GM19240 (cell line): ENCODE results near the gene UTF1.
"Not testable (repeated sequence)": the region's sequence is repeated elsewhere in the genome, so short reads cannot be mapped to it uniquely, and the experiment has no call there.

Experiments
- DNase-seq: peaks from one replicate; pipeline ENCODE4 v3.0.0; 2011; ENCODE audit warnings: low spot score; ENCODE audit not compliant: insufficient read length

The UTF1 gene

DNA sequence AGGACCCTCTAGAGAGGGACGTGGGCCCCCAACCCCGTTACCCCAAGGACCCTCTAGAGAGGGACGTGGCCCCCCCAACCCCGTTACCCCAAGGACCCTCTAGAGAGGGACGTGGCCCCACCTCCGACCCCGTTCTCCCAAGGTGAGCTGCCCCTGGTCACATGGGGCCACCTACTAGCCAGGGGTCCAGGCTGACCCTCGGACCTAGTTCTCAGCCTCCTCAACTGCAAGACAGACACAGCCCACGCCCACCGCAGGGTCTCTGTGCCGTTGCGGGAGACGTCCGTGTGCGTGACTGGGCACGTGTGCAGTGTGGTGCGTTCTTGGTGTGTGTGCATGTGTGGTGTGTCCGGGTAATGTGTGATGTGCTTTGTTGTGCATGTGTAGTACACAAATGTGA lies 21.6 kb upstream of the UTF1 start:
- DNase-seq = no peak

DNA sequence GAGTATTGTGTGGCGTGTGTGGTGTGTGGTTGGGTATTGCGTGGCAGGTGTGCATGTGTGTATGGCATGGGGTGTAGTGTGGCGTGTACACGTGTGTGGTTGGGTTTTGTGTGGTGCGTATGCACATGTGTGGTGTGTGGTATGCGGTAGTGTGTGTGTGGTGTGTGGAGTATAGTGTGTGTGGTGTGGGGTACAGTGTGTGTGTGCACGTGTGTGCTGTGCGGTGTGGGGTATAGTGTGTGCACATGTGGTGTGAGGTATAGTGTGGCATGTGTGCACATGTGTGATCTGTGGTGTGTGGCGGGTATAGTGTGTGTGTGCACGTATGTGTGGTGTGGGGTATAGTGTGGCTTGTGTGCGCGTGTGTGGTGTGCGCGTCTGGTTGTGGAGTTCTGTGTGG lies 20.9 kb upstream of the UTF1 start:
- no peak for DNase-seq

DNA sequence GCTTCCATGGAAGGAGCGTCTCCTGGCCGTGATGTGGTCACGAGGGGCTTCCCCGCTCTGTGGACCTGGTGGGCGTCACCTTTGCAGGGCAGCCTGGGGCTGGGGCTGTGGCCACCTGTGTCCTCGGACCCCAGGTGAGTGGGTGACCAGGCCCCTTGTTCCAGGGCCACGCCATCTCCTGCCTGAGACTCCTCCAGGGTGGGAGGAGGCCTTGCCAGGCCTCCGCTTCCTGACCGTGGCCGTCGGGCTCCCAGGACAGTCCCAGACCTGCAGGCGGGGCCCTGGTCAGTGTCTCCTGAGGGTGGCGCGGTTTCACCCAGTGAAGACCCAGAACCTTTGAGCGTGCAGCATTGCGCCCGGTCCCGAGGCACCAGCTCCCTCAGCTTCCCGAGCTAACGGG lies 20.4 kb upstream of the UTF1 start:
- no peak for DNase-seq

DNA sequence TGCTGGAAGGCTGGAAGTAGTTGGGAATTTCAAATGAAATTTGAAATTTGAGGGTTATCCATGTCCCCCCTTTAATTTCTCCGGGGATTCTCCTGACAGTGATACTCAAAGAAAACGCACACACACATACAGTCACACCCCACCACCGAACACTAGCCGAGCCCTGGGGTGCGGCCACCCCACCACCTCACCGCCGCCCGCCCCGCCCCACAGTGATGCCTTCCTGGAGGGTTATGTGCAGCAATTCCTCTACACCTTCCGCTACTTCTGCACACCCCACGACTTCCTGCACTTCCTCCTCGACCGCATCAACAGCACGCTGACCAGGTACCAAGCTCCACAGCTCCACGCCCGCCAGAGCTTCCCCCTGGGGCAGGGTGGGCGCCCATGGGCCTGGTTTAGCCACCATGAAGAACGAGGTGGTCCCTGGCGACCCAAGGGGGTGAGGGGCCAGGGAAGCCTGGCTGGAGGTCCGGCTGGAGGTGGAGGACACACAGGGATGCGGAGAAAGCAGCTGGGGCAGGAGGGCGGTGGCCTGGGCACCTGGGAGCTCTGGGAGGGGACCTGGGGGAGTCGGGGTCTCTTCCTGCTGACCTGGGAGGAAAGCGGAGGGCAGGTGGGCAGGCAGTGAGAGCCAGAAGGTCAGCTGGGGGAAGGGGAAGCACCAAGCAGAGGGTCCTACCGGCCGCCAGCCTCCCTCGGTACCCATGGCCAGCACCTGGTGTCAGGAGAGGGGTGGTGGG lies 19.4 kb upstream of the UTF1 start:
- no peak for DNase-seq

DNA sequence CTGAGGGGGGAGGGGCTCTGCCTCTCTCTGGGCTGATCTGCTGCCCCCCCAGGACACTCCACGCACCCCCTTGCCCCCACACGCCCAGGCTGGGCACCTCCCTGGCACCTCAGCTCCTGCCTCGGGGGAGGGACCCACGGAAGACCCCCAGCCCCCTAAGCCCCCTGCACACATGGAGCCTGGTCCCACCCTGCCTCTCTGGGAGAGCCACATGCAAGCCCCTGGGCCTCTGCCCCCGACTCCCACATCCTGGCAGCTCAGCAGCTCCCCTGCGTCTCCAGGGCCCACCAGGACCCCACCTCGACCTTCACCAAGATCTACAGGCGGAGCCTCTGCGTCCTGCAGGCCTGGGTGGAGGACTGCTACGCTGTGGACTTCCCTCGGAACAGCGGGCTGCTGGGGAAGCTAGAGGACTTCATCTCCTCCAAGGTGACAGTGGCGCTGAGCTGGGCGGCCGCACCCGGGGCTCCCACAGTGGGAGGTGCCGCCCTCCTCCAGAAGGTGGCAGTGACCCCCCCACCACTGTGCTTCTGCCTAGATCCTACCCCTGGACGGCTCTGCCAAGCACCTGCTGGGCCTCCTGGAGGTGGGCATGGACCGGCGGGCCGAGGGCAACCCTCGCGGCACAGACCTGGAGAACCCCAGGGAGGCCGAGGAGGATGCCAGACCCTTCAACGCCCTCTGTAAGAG lies 18.7 kb upstream of the UTF1 start:
- DNase-seq = no peak

DNA sequence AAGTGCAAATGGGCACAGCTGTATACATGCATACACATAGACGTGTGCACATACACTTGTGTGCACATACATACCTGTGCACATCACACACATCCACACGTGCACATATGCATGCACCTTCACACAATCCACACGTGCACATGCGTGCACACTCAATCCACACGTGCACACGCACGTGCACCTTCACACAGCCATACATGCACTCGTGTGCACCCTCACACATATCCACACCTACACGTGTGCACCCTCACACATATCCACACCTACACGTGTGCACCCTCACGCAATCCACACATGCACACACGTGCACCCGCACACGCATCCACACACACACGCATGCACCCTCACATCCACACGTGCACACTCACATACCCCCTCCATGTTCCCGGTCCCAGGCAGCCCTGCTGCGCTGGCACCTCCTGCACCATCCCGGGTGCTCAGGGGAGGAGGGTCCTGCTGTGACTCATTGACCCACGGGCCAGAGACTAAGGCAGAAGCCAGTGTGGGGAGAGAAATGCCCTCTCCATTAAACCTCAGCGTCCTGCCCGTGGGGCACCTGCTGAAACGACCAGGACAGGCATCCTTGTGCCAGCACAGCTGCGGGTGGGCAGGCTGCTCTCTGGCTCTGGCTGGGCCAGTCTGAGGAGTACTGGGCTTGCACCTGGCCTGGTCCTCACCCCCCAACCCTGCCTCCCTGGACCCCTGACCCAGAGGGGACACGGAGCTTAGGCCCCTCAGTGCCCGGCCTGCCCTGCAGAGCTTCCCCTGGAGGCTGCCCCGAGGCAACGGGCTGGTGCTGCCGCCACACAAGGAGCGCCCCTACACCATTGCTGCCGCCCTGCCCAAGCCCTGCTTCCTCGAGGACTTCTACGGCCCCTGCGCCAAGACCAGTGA lies 17.8 kb upstream of the UTF1 start:
- DNase-seq = no peak

DNA sequence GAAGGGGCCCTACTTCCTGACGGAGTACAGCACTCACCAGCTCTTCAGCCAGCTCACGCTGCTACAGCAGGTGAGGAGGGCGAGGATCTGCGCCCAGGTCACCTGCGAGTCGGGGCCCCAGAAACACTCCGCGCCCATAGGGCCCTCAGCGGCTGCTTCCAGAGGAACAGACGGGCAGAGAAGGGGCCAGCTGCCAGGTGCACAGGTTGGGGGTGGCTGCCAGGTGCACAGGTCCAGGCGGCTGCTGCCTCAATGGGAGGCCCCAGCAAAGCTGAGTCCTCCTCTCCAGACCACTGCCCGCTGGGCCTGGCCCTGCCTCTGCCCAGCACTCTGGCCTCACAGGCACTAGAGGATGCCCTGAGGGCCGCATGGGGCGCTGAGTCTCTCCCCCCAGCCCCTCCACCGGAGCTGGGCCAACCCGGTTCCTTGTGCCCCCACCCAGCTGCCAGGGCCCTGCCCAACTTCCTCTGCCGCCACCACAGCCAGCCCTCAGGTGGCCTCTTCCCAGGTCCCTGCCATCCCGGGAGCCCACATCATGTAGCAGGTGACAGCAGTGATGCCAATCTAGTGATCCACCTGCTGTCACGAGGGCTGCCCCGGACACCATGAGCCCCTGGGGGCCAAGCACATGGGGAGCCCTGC lies 17.0 kb upstream of the UTF1 start:
- no peak for DNase-seq

DNA sequence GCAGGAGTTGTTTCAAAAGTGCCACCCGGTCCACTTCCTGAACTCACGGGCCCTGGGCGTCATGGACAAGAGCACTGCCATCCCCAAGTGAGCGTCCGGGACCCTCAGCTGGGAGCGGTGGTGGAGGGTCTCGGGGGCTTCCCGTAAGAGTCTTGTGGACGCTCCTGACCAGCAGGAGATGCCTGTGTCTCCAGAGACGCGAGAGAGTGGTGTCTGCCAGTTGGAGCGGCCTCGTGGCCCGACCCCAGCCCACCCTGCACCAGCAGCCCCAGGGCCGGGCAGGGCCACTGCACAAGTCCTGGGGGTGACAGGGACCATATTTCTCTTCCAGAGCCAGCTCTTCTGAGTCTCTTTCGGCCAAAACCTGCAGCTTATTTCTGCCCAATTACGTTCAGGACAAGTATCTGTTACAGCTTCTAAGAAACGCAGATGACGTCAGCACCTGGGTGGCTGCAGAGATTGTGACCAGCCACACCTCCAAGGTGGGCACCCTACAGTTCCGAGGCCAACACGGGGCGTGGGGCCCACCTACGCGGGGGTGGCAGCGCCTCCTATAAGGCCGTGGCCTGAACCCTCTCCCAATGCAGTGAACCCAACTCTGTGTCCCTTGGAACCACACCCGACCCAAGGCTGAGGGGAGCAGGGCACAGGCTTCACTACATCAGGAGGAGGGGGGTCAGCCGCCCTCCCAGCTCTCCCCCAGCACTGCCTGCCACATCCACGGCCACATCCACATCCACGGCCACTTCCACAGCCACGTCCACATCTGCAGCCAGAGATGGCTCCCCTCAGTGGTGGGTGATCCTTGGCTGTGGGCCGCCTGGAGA lies 16.2 kb upstream of the UTF1 start:
- no peak for DNase-seq

DNA sequence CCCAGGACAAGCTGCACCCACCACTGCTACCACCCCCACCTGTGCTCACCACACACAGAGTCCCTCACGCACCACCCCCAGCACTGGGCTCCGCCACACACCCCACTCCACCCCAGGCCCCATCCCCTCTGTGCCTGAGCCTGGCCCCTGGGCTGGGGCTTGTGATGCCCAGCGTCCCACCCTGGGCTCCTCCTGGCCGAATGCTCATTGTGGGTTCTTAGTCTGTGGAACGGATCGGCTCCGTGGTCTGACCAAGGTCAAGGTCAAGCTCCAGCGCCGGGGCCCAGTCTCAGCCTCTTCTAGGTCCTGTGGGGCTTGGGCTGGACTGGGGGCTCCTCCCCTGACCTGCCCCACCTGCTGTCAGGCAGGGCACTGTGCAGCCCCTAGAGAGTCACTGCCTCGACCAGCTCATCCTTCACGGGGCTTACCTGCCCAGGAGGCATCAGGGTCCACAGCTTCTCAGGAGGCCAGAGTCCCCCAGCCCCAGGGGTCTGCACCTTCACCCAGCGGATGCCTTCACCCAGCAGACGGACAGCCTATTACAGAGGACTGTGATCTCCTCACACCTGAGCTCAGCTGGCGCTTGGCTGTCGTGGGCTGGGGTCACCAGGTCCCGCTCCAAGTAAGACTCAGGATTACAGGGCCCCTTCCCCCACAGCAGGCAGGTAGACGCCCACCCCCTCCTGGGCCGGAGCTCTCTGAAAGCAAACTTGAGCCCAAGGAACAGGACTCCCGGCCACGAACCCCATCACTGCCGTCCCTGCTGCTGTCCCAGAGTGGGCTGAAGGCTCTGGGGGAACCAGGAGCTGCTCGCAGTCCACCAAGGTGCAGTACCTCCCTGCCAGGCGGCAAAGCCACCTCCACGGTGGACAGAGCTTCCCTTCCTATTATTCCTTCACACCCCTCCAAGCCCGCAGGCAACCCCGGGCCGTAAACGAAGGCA lies 15.3 kb upstream of the UTF1 start:
- no peak for DNase-seq

DNA sequence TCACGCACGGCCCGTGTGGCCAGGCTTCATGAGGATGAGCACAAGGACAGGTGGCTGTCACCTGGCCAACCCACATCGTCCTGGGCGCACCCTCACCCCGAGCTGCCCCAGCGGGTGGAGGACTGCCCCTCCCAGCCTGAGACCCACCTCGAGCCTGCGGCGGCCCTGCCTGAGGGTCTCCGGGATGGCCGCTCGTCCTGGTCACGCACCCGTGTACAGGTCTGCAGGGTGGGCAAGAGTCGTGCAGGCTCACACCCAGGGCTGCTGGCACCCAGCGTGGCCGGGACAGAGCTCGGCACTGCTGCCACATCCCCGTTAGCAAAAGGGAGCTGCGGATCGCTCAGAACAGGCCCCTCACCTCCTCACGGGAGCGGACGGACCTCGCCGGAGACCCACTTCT lies 14.4 kb upstream of the UTF1 start:
- DNase-seq = no peak

DNA sequence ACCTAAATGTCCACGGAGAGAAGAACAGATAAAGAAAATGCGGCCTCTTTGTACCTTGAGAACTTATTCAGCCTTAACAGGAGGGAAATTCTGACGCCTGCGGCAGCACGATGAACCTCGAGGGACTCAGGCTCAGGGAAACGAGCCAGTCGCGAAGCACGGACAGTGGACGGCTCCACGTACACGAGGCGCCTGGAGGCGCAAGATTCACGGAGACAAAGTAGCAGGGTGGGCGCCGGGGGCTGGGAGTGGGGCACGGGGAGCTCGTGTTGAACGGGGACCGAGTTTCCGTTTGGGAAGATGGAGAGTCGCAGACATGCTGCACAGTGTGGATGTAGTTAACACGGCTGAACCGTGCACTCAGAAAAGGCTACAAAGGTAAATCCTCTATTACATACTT lies 13.2 kb upstream of the UTF1 start:
- no peak for DNase-seq

DNA sequence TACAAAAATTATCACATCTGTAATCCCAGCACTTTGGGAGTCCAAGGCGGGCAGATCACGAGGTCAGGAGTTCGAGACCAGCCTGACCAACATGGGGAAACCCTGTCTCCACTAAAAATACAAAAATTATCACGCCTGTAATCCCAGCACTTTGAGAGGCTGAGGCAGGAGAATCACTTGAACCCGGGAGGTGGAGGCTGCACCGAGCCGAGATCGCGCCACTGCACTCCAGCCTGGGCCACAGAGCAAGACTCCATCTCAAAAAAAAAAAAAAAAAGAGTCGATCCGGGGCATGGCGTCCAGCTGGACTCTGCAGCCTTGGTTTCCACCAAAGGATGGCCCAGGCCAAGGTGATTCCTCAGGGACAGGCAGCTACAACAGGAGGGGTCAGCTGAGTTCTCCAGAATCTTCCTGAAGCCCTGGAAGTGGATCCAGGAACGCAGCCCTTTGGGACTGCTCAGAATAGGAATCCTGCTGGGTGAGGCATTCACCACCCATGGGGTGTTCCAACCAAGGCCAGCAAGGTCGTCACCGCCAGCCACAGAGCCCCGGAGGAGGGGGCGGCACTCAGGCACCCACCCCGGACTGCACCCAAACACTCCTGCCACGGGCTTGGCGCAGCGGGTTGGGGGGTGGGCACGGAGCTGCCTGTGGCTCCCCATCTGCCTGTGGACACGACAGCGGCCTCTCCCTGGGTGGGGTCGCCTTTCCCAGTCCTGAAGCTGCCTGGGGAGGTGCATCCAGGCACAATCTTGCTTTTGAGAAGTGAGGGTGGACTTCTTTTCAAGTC lies 12.0 kb upstream of the UTF1 start:
- no peak for DNase-seq

DNA sequence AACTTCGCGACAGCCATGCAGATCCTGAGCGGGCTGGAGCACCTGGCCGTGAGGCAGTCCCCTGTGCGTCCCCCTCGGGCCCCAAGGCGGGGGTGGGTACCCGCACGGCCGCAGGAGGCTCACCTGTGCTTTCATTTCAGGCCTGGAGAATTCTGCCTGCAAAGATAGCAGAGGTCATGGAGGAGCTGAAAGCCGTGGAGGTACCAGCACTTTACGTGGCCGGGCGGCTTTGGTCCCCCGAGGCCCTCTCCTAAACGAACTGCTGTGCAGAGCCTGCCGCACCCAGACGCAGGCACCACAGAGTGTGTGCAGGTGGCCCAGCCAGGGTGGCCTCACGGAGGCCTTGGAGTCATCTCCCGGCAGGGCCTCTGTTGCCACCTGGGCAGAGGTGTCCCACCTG lies 11.1 kb upstream of the UTF1 start:
- no peak for DNase-seq

DNA sequence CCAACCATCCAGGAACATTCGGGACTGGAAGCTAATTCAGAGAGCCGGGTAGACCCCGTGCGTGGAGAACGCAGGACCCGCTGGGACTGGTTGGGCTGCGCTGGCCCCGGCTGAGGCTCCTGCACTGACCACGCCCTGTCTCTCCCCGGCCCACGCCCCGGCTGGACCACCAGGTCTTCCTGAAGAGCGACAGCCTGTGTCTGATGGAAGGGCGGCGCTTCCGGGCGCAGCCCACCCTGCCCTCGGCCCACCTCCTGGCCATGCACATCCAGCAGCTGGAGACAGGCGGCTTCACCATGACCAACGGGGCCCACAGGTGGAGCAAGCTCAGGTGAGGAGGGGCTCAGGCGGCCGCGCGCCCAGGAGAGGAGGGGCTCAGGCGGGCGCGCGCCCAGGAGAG lies 10.2 kb upstream of the UTF1 start:
- no peak for DNase-seq

DNA sequence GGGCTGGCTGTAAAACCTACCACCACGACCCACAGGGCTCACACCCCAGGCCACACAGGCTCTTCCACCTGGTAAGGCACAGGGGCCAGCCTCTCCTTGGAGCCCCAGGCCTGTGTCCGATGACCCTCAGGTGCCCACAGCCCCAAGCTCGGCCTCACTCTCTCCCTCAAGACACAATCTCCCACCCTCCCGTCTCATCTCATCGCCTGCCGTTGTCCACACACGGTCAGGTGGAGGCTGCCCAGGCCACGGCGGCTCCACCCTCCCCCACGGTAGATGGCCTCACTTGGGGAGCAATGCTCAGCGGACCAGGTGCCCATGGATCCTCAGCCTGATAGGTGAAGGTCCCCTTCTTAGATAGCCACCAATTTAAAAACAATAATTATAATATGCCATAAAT lies 8.7 kb upstream of the UTF1 start:
- no peak for DNase-seq

DNA sequence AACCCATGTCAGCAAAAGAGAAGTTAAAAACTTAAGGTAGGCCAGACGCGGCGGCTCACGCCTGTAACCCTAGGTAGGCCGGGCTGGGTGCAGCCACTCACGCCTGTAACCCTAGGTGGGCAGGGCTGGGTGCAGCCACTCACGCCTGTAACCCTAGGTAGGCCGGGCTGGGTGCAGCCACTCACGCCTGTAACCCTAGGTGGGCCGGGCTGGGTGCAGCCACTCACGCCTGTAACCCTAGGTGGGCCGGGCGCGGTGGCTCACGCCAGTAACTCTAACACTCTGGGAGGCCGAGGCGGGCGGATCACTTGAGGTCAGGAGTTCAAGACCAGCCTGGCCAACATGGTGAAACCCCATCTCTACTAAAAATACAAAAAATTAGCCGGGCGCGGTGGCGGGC lies 8.3 kb upstream of the UTF1 start:
- DNase-seq = not testable (repeated sequence)

DNA sequence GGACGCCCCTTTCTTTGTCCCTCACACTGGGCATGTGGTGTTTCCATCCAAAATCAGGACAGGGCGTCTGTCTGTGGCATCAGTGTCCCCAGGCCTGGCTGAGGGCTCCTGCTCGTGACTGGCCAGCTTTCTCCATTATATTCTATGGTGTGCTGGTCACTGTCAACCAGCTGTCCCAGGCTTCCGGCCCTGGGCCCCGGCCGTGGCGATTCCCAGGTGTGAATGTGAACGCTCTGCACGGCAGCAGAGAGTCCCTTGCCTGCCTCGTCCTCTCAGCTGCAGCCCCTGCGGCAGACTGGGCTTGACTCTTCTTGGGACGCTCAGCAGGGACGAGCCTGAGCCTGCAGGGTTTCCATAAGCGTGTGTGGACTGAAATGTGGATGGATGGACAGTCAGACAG lies 5.9 kb upstream of the UTF1 start:
- DNase-seq = no peak

DNA sequence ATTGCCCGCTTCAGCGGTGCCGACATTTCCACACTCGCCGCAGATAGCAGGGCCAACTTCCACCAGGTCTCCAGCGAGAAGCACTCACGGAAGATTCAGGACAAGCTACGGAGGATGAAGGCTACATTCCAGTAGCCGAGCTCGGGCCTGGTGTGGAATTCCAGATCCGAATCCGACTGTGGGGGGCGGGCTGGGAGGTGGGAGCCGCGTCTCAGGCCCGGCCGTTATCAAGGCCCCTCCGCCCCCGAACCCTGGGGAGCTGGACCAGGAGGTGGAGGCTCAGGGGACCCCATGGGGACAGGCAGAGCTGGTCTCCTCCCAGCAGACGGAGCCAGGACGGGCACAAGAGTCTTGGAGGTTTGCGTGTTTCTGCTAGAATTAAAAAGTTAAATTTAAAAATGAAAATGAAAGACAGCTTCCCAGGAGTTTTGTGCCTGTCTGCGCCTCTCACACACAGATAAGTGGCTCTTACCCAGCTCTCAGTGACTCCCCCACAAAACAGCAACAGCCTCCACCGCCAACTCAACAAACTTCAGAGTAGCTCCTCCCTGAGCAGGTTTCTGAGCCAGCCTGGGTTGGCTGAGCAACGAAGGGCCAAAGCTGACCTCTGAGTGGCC lies 5.2 kb upstream of the UTF1 start:
- DNase-seq = no peak
